Ovary (tissue), 9 donors: Measurements from ENCODE around the gene CASP9. TPM values are rescaled to one million over a fixed set of nuclear protein-coding genes. Genes with fewer than 3 reads are reported as not detected.
"Not testable (repeated sequence)": the region's sequence is repeated elsewhere in the genome, so short reads cannot be mapped to it uniquely, and the experiment has no call there.

ENCODE experiments used
- DNase-seq, 5 donors: peaks; one replicate each; pipeline ENCODE4 v3.0.0-alpha.2; 2019 to 2020
- H3K27ac ChIP-seq, 2 donors: fragments of 200-600 bp; one replicate each; pipeline versions ENCODE4 v1.5.1 to v1.8.0; 2019 to 2022
- H3K27me3 ChIP-seq: fragments of 200-600 bp; one replicate; pipeline ENCODE4 v1.8.0; 2022
- H3K36me3 ChIP-seq: fragments of 200-600 bp; sonication (generic); one replicate; pipeline ENCODE4 v1.5.1; 2019
- H3K4me1 ChIP-seq: one replicate; pipeline ENCODE4 v1.8.1; 2013; ENCODE audit warnings: mild to moderate bottlenecking, moderate library complexity; ENCODE audit not compliant: insufficient read depth
- H3K4me3 ChIP-seq: fragments of 200-600 bp; sonication (generic); one replicate; pipeline ENCODE4 v1.5.1; 2017
- H3K9me3 ChIP-seq, 2 donors: fragments of 200-600 bp in 1 of 2; sonication (generic) in 1 of 2; one replicate each; pipeline versions ENCODE4 v1.5.1 to v1.8.1; 2013 to 2019; ENCODE audit warnings: mild to moderate bottlenecking in 1 of 2, moderate library complexity in 1 of 2
- CTCF ChIP-seq, 3 donors: fragments of 450-650 bp in 2 of 3; fragments of 200-600 bp in 1 of 3; IDR thresholded peaks; one replicate each; pipeline versions ENCODE4 v1.5.1 to v1.8.0; 2016 to 2022; ENCODE audit warnings: antibody characterized with exemption in 3 of 3, mild to moderate bottlenecking in 1 of 3
- EP300 ChIP-seq: sonication (generic); formaldehyde crosslinking; IDR thresholded peaks from one replicate; pipeline ENCODE4 v1.6.1; 2017; ENCODE audit warnings: antibody characterized with exemption
- POLR2A ChIP-seq: fragments of 450-650 bp; IDR thresholded peaks from one replicate; pipeline ENCODE4 v1.6.1; 2017; ENCODE audit warnings: antibody characterized with exemption, mild to moderate bottlenecking, moderate library complexity
- WGBS, 3 donors: extraction: QIAGEN DNeasy Blood & Tissue Kit in 1 of 3; methylation state at CpG; one replicate each; pipeline versions ENCODE4 v1.1.5 to v1.1.7; 2013 to 2017; 5-methylcytosine and 5-hydroxymethylcytosine counted together
- intact Hi-C, 4 donors: fragments of 100-400 bp; cut with DNase I; formaldehyde crosslinking; loops; one replicate each; pipeline versions ENCODE4 v1.11.0 to v1.15.1; 2022 to 2023
- polyA plus RNA-seq, 2 donors: library from polyadenylated mRNA; stranded (reverse); fragments of 200-250 nt in 1 of 2; fragments of 350-450 nt in 1 of 2; fragmentation: Illumina TruSeq in 1 of 2; extraction: RNeasy Lipid Tissue Mini Kit (QIAGEN cat#74804) in 1 of 2; gene quantifications; one replicate each; pipeline ENCODE4 v1.2.3, GENCODE V29; 2013 to 2014
- total RNA-seq, 7 donors: library from RNA; depleted of rRNA in 2 of 7; stranded (reverse); fragments of >200 nt in 2 of 7; fragmentation: NEBNext Ultra II Directional in 3 of 7; extraction: Animal tissue kit (Norgen Biotek cat#: 25700) in 3 of 7; gene quantifications; one replicate each; pipeline versions ENCODE4 v1.1.0 to v1.2.4, GENCODE V29; 2016 to 2023
- donor health status: DM: no; HTN: no; CAD: no; lungs with moderate emphysema.
- donor health status: DM: no; HTN: no; CAD: no.
- donor health status: Bipolar disorder and iron deficiency.
- donor health status: DM: yes; HTN: yes; CAD: no.
- donor health status: DM: no; HTN: no; CAD: no.
- donor health status: DM: yes; HTN: yes; CAD: no.

Gene CASP9
- total and polyA plus RNA-seq, 9 donors = 13.4 to 62.0 (median 35.5) TPM

GRCh38 chr1:15469361-15469760, 54.7 kb downstream of the CASP9 start:
- H3K4me3 ChIP-seq = no peak overlapping the region
- H3K9me3 ChIP-seq = no peaks in the 10 kb centered on the region
- TF ChIP-seq CTCF (IDR thresholded peaks at IDR 0.05) (no peak), POLR2A (no peak), EP300 (no peak)
- H3K27ac ChIP-seq = no peak overlapping the region
- H3K36me3 ChIP-seq = no peaks in the 10 kb centered on the region
- WGBS, 3 donors = 42 to 46% (median 44%) methylated on average over 3 of the region's 3 CpGs
- H3K27me3 ChIP-seq = no peaks in the 10 kb centered on the region
- DNase-seq = no peak
- H3K4me1 ChIP-seq = no peaks in the 10 kb centered on the region
- intact Hi-C loops = no loop called here

- Histone ChIP-seq H3K27ac (no peak overlapping the region), H3K4me1 (no peaks in the 10 kb centered on the region), H3K36me3 (no peaks in the 10 kb centered on the region), H3K4me3 (no peak overlapping the region), H3K9me3 (no peaks in the 10 kb centered on the region), H3K27me3 (no peaks in the 10 kb centered on the region)
- DNase-seq = no peak
- intact Hi-C loops = no loop called here
- no peak for TF ChIP-seq CTCF (IDR thresholded peaks at IDR 0.05)
These were observed 55.9 kb downstream of the CASP9 start for GRCh38 chr1:15468145-15468544.

- H3K4me3 ChIP-seq, H3K27me3 ChIP-seq, H3K9me3 ChIP-seq, H3K36me3 ChIP-seq, H3K4me1 ChIP-seq, intact Hi-C loops, DNase-seq, H3K27ac ChIP-seq: not testable (repeated sequence)
- 93 to 94% (median 94%) methylated on average over 22 of the region's 22 CpGs for WGBS, 3 donors
These were observed 56.9 kb downstream of the CASP9 start for GRCh38 chr1:15466955-15467625.

- 72 to 84% (median 80%) methylated on average over 7 of the region's 7 CpGs for WGBS, 3 donors
- Histone ChIP-seq H3K36me3 (no peaks in the 10 kb centered on the region), H3K4me1 (no peaks in the 10 kb centered on the region), H3K27me3 (no peaks in the 10 kb centered on the region), H3K27ac (no peak overlapping the region), H3K4me3 (no peak overlapping the region), H3K9me3 (no peaks in the 10 kb centered on the region)
- TF ChIP-seq CTCF (IDR thresholded peaks at IDR 0.05) (no peak), EP300 (no peak), POLR2A (no peak)
- intact Hi-C loops = no loop called here
- no peak for DNase-seq
These were observed 58.3 kb downstream of the CASP9 start for GRCh38 chr1:15465674-15466073.

GRCh38 chr1:15463926-15464322, 60.1 kb downstream of the CASP9 start:
- H3K9me3 ChIP-seq, H3K36me3 ChIP-seq, H3K4me3 ChIP-seq, intact Hi-C loops, DNase-seq, H3K27me3 ChIP-seq, H3K27ac ChIP-seq, H3K4me1 ChIP-seq: not testable (repeated sequence)
- 94 to 97% (median 96%) methylated on average over 5 of the region's 5 CpGs for WGBS, 3 donors

GRCh38 chr1:15463064-15463800, 60.8 kb downstream of the CASP9 start:
- intact Hi-C loops, H3K4me3 ChIP-seq, H3K27ac ChIP-seq, H3K36me3 ChIP-seq, H3K4me1 ChIP-seq, H3K27me3 ChIP-seq, DNase-seq, H3K9me3 ChIP-seq: not testable (repeated sequence)
- WGBS, 3 donors = 71 to 76% (median 72%) methylated on average over 13 to 15 of the region's 15 CpGs
